Measurements from ENCODE around the gene STAT6. TPM values are rescaled to one million over a fixed set of nuclear protein-coding genes. Genes with fewer than 3 reads are reported as not detected.

The STAT6 gene
- total RNA-seq, 2 donors from 2014 or later: 124 to 237 TPM

- Histone ChIP-seq H3K27me3 (replicated peaks; ENCODE audit: insufficient read depth) (no peaks in the 10 kb centered on the region), H3K4me1 (replicated peaks) (peaks cover 34% of the 10 kb centered on the region), H3K4me3 (no peak overlapping the region), H3K36me3 (peaks cover 0 to 10% of the 10 kb centered on the region in 2 donors), H3K27ac (peak overlapping the region; percentile 79 to 99), H3K9me3 (no peaks in the 10 kb centered on the region)
- DNase-seq (ENCODE audit: low spot score): peak; percentile 67
- WGBS: 29% methylated on average over 15 of the region's 24 CpGs
- intact Hi-C loops (cut with DNase I): loop anchor here (2.0 kb wide), 1 partner anchor 17 kb away; the partner anchor contains the start of gene STAT6
- TF ChIP-seq CTCF (IDR thresholded peaks at IDR 0.05) (peak in 2 of 4 experiments; percentile 43 to 57), POLR2A (IDR thresholded peaks at IDR 0.05) (peak; percentile 52), POLR2AphosphoS5 (IDR thresholded peaks at IDR 0.05) (peak; percentile 37)
Measured at GRCh38 chr12:57093415-57094207, 17.6 kb downstream of the STAT6 start.

GRCh38 chr12:57092876-57093414 lies 18.2 kb downstream of the STAT6 start:
- 58% methylated on average over 4 of the region's 4 CpGs for WGBS
- Histone ChIP-seq H3K4me3 (no peak overlapping the region), H3K27ac (peak overlapping the region; percentile 79 to 99), H3K4me1 (replicated peaks) (peaks cover 34% of the 10 kb centered on the region), H3K27me3 (replicated peaks; ENCODE audit: insufficient read depth) (no peaks in the 10 kb centered on the region), H3K9me3 (no peaks in the 10 kb centered on the region), H3K36me3 (peaks cover 0 to 10% of the 10 kb centered on the region in 2 donors)
- intact Hi-C loops (cut with DNase I): no loop called here
- no peak for DNase-seq (ENCODE audit: low spot score)
- no peak for TF ChIP-seq POLR2A (IDR thresholded peaks at IDR 0.05)
- TF ChIP-seq CTCF (IDR thresholded peaks at IDR 0.05): no peak
- TF ChIP-seq POLR2AphosphoS5 (IDR thresholded peaks at IDR 0.05): no peak

- Histone ChIP-seq H3K27ac (peak overlapping the region; percentile 79 to 99), H3K4me1 (replicated peaks) (peaks cover 34% of the 10 kb centered on the region), H3K27me3 (replicated peaks; ENCODE audit: insufficient read depth) (no peaks in the 10 kb centered on the region), H3K36me3 (peaks cover 0 to 10% of the 10 kb centered on the region in 2 donors), H3K4me3 (no peak overlapping the region), H3K9me3 (no peaks in the 10 kb centered on the region)
- no peak for TF ChIP-seq POLR2A (IDR thresholded peaks at IDR 0.05)
- TF ChIP-seq POLR2AphosphoS5 (IDR thresholded peaks at IDR 0.05): no peak
- TF ChIP-seq CTCF (IDR thresholded peaks at IDR 0.05): no peak
- no peak for DNase-seq (ENCODE audit: low spot score)
- 51% methylated on average over 5 of the region's 5 CpGs for WGBS
- intact Hi-C loops (cut with DNase I): no loop called here
Measured at GRCh38 chr12:57092529-57092862, 18.7 kb downstream of the STAT6 start.

- H3K27ac ChIP-seq: peak overlapping the region; percentile 79 to 99
- peaks cover 34% of the 10 kb centered on the region for H3K4me1 ChIP-seq (replicated peaks)
- H3K4me3 ChIP-seq: no peak overlapping the region
- peaks cover 0 to 7% of the 10 kb centered on the region in 2 donors for H3K36me3 ChIP-seq
- H3K9me3 ChIP-seq: no peaks in the 10 kb centered on the region
- DNase-seq (ENCODE audit: low spot score): no peak
- no peak for TF ChIP-seq CTCF (IDR thresholded peaks at IDR 0.05)
- no peak for TF ChIP-seq POLR2A (IDR thresholded peaks at IDR 0.05)
- TF ChIP-seq POLR2AphosphoS5 (IDR thresholded peaks at IDR 0.05): no peak
- H3K27me3 ChIP-seq (replicated peaks; ENCODE audit: insufficient read depth): no peaks in the 10 kb centered on the region
- WGBS: 69% methylated on average over 24 of the region's 25 CpGs
- intact Hi-C loops (cut with DNase I): no loop called here
Measured at GRCh38 chr12:57091638-57092528, 19.3 kb downstream of the STAT6 start.
